NCI-H128 (cell line): ENCODE results near the gene PPFIA4.

Experiments used
- DNase-seq: peaks from one replicate; lab custom pipeline; 2025; ENCODE audit not compliant: unreplicated experiment; lab: John Stamatoyannopoulos, UW

The PPFIA4 gene

GRCh38 chr1:203056012-203056411 lies 29.7 kb downstream of the PPFIA4 start:
- no peak for DNase-seq

- DNase-seq: no peak
Observed at GRCh38 chr1:203056516-203056915, 30.2 kb downstream of the PPFIA4 start.

GRCh38 chr1:203057911-203058675 lies 31.8 kb downstream of the PPFIA4 start:
- no peak for DNase-seq

- DNase-seq: no peak
Observed at GRCh38 chr1:203058676-203058935, 32.3 kb downstream of the PPFIA4 start.

GRCh38 chr1:203059485-203059884 lies 33.2 kb downstream of the PPFIA4 start:
- DNase-seq: no peak

- no peak for DNase-seq
Observed at GRCh38 chr1:203060115-203060514, 33.8 kb downstream of the PPFIA4 start.

GRCh38 chr1:203063287-203063686 lies 37.0 kb downstream of the PPFIA4 start:
- DNase-seq: no peak

GRCh38 chr1:203065191-203065590 lies 38.9 kb downstream of the PPFIA4 start:
- DNase-seq: no peak

- no peak for DNase-seq
Observed at GRCh38 chr1:203065986-203066385, 39.7 kb downstream of the PPFIA4 start.

- no peak for DNase-seq
Observed at GRCh38 chr1:203066965-203067364, 40.7 kb downstream of the PPFIA4 start.

- no peak for DNase-seq
Observed at GRCh38 chr1:203069030-203069747, 42.9 kb downstream of the PPFIA4 start.

- DNase-seq: no peak
Observed at GRCh38 chr1:203072002-203072602, 45.8 kb downstream of the PPFIA4 start.

- DNase-seq: no peak
Observed at GRCh38 chr1:203072911-203073310, 46.6 kb downstream of the PPFIA4 start.

GRCh38 chr1:203073469-203073868 lies 47.2 kb downstream of the PPFIA4 start:
- no peak for DNase-seq

GRCh38 chr1:203074610-203075009 lies 48.3 kb downstream of the PPFIA4 start:
- no peak for DNase-seq

GRCh38 chr1:203075236-203076030 lies 49.1 kb downstream of the PPFIA4 start:
- DNase-seq: no peak

GRCh38 chr1:203076031-203076511 lies 49.8 kb downstream of the PPFIA4 start:
- DNase-seq: no peak

- DNase-seq: no peak
Observed at GRCh38 chr1:203077367-203077766, 51.1 kb downstream of the PPFIA4 start.

GRCh38 chr1:203077956-203078355 lies 51.7 kb downstream of the PPFIA4 start:
- DNase-seq: no peak

GRCh38 chr1:203078478-203078877 lies 52.2 kb downstream of the PPFIA4 start:
- no peak for DNase-seq

- no peak for DNase-seq
Observed at GRCh38 chr1:203080456-203080855, 54.2 kb downstream of the PPFIA4 start.
